Measurements from ENCODE around the gene GRIN2C.

The GRIN2C gene

GRCh38 chr17:74822939-74823367, 36.7 kb downstream of the GRIN2C start:
- POLR2A ChIA-PET: no interaction called here
- TF ChIP-seq, protein P1, sequence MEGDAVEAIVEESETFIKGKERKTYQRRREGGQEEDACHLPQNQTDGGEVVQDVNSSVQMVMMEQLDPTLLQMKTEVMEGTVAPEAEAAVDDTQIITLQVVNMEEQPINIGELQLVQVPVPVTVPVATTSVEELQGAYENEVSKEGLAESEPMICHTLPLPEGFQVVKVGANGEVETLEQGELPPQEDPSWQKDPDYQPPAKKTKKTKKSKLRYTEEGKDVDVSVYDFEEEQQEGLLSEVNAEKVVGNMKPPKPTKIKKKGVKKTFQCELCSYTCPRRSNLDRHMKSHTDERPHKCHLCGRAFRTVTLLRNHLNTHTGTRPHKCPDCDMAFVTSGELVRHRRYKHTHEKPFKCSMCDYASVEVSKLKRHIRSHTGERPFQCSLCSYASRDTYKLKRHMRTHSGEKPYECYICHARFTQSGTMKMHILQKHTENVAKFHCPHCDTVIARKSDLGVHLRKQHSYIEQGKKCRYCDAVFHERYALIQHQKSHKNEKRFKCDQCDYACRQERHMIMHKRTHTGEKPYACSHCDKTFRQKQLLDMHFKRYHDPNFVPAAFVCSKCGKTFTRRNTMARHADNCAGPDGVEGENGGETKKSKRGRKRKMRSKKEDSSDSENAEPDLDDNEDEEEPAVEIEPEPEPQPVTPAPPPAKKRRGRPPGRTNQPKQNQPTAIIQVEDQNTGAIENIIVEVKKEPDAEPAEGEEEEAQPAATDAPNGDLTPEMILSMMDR (IDR thresholded peaks at IDR 0.05; ENCODE audit: control extremely low read depth, extremely low read depth, low read depth, missing control alignments): no peak
- CTCF ChIA-PET: interaction anchor here (0.7 to 1.1 kb wide), 2 partner anchors 24 to 29 kb away, joined by 3 read pairs; no protein-coding TSS in a partner anchor

DNA sequence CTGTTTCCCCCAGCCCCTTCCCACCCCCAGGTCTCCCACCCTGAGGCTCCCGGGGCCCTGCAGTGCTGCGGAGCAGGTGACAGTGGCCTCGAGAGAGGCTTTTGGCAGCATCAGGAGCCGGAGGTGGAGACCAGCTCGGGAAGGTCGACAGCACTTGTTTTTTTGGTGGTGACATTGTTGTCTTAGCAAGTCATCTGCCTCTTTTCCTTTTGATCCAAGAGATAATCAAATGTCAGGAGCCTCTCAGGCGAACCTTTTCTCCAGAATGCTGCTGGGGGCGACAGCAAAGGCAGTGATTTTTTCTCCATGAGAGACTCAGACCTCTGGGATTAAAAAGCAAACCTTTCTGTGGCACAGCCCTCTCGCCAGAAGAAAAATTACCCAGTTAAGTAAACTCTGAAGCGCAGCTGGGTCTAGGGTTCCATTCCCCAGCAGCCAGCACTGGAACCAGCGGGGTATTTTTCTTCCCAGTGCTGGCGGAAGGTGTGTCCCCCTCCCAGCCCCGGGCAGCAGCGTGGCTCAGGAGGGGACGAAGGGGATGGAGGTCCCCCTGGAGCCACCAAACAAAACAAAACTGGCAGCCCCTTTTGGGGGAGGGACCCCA, 37.2 kb downstream of the GRIN2C start:
- POLR2A ChIA-PET: no interaction called here
- CTCF ChIA-PET: interaction anchor here (0.7 kb wide), 1 partner anchor 25 kb away, joined by 3 read pairs; no protein-coding TSS in a partner anchor
- no peak for DNase-seq (ENCODE audit: extremely low spot score)

More at GRCh38 chr17:74822939-74823367, 36.7 kb downstream of the GRIN2C start:
- DNase-seq (ENCODE audit: extremely low spot score): no peak

DNA sequence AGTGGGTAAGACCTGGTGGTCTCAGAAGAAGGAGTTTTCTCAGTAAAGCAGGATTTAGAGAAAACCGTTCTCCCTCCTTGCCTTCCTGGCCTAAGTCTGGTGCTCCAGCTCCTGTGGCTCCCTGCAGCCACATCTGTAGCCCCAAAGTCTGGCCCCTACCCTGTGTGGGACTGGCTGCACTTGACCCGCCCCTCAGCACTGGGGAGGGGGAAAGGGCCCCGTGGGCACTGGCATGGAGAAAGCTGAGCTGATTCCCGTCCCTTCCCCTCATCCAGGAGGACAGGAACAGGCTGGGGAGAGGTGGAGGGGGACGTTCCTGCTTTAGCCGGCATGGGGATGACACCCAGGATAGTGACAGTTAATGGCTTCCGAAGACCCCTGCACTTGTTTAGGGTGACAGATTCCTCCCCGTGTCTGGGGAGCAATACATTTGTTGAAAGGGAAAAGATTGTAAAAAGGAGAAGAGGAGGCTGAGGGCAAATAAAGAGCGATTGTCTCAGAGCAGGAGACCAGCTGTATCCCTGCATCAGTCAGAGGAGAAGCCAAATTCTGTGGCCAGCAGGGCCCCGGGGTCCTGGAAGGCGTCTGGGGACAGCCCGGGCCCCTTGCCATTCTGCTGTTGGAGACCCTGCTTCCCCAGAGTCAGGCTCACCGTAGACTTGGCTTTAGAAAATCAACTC, 37.9 kb downstream of the GRIN2C start:
- DNase-seq (ENCODE audit: extremely low spot score): no peak
- TF ChIP-seq, protein P1 (IDR thresholded peaks at IDR 0.05; ENCODE audit: control extremely low read depth, extremely low read depth, low read depth, missing control alignments): no peak
- ChIA-PET CTCF (no interaction called here), POLR2A (no interaction called here)

More for the DNA sequence above, 37.2 kb downstream of the GRIN2C start:
- TF ChIP-seq, protein P1 (IDR thresholded peaks at IDR 0.05; ENCODE audit: control extremely low read depth, extremely low read depth, low read depth, missing control alignments): no peak

GRCh38 chr17:74819801-74820436, 39.8 kb downstream of the GRIN2C start:
- DNase-seq (ENCODE audit: extremely low spot score): no peak
- TF ChIP-seq, protein P1 (IDR thresholded peaks at IDR 0.05; ENCODE audit: control extremely low read depth, extremely low read depth, low read depth, missing control alignments): no peak
- POLR2A ChIA-PET: no interaction called here
- CTCF ChIA-PET: interaction anchor here (1.0 to 3.1 kb wide), 3 partner anchors 29 to 162 kb away, joined by 3 to 16 read pairs (median 4); no protein-coding TSS in a partner anchor

DNA sequence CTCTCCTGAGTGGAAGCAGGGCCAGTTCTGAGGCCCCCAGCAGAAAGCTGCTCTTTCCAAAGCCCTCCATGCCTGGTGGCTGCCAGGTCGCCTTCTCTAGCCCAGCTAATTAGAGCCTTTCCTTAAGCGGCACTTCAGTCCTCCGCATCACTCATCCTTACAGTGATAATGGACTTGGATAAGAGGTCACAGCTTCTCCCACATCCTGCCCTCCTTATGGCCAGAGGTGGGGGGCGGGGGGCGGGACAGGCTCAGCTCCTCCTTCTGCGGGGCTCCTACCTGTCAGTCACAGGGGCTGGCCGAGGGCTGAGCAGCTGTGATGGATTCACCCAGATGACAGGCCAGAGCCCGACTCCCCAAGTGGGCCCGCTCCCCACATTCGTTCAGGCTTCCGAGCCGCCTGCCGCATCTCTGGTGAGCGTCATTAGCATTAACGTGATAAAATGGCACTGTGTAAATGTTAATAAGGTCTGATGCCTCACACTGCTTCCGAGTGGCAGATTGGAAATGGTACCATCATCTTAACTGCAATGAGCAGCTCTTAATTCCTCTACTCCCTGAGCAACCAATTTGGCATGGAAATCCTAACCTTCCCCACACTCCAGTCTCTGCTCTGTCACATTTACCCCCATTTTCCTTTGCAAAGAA, 41.3 kb downstream of the GRIN2C start:
- DNase-seq (ENCODE audit: extremely low spot score): no peak
- TF ChIP-seq, protein P1 (IDR thresholded peaks at IDR 0.05; ENCODE audit: control extremely low read depth, extremely low read depth, low read depth, missing control alignments): no peak
- ChIA-PET CTCF (interaction anchor here (0.8 to 3.1 kb wide), 3 partner anchors 10 to 27 kb away, joined by 3 to 16 read pairs (median 3); no protein-coding TSS in a partner anchor), POLR2A (interaction anchor here (0.6 kb wide), 1 partner anchor 895 kb away, joined by 7 read pairs; no protein-coding TSS in a partner anchor)
